Stomach (tissue), 4 donors: ENCODE results near the gene HIP1.

Experiments
- EP300 ChIP-seq: sonication (generic); formaldehyde crosslinking; IDR thresholded peaks from one replicate; pipeline ENCODE4 v1.6.1; 2017; ENCODE audit warnings: antibody characterized with exemption
- POLR2A ChIP-seq, 4 donors: fragments of 450-650 bp; IDR thresholded peaks; one replicate each; pipeline ENCODE4 v1.6.1; 2016; ENCODE audit warnings: antibody characterized with exemption in 4 of 4, control low read depth in 2 of 4, mild to moderate bottlenecking in 1 of 4, moderate library complexity in 1 of 4
- POLR2AphosphoS5 ChIP-seq, 3 donors: sonication (generic); formaldehyde crosslinking; IDR thresholded peaks; one replicate each; pipeline ENCODE4 v1.6.1; 2016; ENCODE audit warnings: antibody characterized with exemption in 3 of 3
- TF ChIP-seq, protein P1 (sequence below), 7 experiments: fragments of 450-650 bp in 4 of 7; fragments of 200-600 bp in 3 of 7; sonication (generic) in 3 of 7; IDR thresholded peaks; one replicate each; pipeline ENCODE4 v1.5.1; 2016 to 2019; ENCODE audit warnings: antibody characterized with exemption in 7 of 7, control low read depth in 2 of 7, mild to moderate bottlenecking in 1 of 7

GRCh38 chr7:75667938-75668337 lies 70.8 kb downstream of the HIP1 start:
- no peak for TF ChIP-seq POLR2AphosphoS5 (IDR thresholded peaks at IDR 0.05)
- TF ChIP-seq, protein P1, sequence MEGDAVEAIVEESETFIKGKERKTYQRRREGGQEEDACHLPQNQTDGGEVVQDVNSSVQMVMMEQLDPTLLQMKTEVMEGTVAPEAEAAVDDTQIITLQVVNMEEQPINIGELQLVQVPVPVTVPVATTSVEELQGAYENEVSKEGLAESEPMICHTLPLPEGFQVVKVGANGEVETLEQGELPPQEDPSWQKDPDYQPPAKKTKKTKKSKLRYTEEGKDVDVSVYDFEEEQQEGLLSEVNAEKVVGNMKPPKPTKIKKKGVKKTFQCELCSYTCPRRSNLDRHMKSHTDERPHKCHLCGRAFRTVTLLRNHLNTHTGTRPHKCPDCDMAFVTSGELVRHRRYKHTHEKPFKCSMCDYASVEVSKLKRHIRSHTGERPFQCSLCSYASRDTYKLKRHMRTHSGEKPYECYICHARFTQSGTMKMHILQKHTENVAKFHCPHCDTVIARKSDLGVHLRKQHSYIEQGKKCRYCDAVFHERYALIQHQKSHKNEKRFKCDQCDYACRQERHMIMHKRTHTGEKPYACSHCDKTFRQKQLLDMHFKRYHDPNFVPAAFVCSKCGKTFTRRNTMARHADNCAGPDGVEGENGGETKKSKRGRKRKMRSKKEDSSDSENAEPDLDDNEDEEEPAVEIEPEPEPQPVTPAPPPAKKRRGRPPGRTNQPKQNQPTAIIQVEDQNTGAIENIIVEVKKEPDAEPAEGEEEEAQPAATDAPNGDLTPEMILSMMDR (IDR thresholded peaks at IDR 0.05): no peak
- TF ChIP-seq POLR2A (IDR thresholded peaks at IDR 0.05): no peak
- TF ChIP-seq EP300: no peak
